Epithelial cell of esophagus (primary cell): ENCODE data around the gene UBE3D.

Source experiments
- DNase-seq: peaks from one replicate; pipeline ENCODE4 v3.0.0; 2010; ENCODE audit warnings: low read depth
- H3K4me3 ChIP-seq: 2 replicates; pipeline ENCODE4 v1.5.1; 2011; ENCODE audit warnings: mild to moderate bottlenecking, low read length, control low read depth
- TF ChIP-seq, protein P1 (sequence below): IDR thresholded peaks from 2 replicates; pipeline ENCODE4 v1.5.1; 2011; ENCODE audit warnings: low read depth, mild to moderate bottlenecking, low read length, control low read depth, inconsistent platforms; ENCODE audit not compliant: insufficient read depth; ENCODE audit errors: missing control alignments

UBE3D gene

DNA sequence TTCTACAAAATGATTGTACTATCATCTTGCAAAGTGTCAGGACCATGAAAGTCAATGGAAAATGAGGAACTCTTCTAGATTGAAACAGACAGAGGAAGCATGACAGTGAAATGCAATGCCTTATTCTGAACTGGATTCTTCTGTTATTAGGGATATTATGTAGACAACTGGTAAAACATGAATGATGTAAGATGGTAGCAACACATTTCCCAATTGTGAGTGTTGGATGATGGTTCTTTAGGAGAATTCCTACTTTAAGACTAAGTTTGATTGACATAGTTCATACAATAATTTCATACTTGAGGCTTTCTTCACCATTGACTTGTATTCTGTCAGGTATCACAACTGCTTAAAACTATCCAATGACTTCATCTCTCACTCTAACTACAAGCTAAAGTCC, 4.5 kb downstream of the UBE3D start:
- DNase-seq, result no peak
- TF ChIP-seq, protein P1, sequence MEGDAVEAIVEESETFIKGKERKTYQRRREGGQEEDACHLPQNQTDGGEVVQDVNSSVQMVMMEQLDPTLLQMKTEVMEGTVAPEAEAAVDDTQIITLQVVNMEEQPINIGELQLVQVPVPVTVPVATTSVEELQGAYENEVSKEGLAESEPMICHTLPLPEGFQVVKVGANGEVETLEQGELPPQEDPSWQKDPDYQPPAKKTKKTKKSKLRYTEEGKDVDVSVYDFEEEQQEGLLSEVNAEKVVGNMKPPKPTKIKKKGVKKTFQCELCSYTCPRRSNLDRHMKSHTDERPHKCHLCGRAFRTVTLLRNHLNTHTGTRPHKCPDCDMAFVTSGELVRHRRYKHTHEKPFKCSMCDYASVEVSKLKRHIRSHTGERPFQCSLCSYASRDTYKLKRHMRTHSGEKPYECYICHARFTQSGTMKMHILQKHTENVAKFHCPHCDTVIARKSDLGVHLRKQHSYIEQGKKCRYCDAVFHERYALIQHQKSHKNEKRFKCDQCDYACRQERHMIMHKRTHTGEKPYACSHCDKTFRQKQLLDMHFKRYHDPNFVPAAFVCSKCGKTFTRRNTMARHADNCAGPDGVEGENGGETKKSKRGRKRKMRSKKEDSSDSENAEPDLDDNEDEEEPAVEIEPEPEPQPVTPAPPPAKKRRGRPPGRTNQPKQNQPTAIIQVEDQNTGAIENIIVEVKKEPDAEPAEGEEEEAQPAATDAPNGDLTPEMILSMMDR, result no peak

GRCh38 chr6:83057705-83058321, 7.8 kb downstream of the UBE3D start:
- TF ChIP-seq, protein P1, result peak; percentile 86
- peak; percentile 66 for DNase-seq
- H3K4me3 ChIP-seq, result no peak overlapping the region

More for the DNA sequence above, 4.5 kb downstream of the UBE3D start:
- no peak overlapping the region for H3K4me3 ChIP-seq

DNA sequence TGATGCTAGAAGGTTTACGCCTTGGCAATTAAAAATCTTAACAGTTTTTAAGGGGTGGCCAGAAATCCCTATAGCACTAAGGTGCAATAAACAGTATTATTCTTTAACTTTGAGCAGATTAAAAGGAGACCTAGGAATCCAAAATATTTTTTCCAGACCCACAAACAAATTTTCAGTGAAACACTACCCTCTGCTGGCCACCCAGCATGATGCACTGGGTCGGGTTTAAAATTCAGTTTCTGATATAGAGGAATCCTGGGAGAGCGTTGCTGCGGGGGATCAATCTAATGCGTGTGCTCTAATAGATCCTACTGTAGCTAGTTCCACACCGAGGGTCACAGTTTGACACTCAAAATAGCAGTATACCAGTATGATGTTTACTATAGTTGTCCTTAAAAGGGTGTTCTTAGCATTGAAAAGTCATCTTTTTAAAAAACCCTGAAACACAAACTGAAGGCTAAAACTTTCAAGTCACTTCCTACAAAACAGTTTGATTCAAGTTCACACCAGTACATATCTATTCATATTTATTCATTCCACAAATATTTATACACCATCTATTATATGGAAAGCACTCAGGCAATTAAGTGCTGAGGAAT, 10.2 kb downstream of the UBE3D start:
- TF ChIP-seq, protein P1, result peak; percentile 85
- peak; percentile 52 for DNase-seq
- no peak overlapping the region for H3K4me3 ChIP-seq

- no peak for DNase-seq
- no peak overlapping the region for H3K4me3 ChIP-seq
- TF ChIP-seq, protein P1, result no peak
Measured at GRCh38 chr6:83053678-83054077, 12.0 kb downstream of the UBE3D start.

GRCh38 chr6:83051377-83052172, 14.1 kb downstream of the UBE3D start:
- no peak overlapping the region for H3K4me3 ChIP-seq
- TF ChIP-seq, protein P1, result no peak
- peak; percentile 26 for DNase-seq

GRCh38 chr6:83047065-83047754, 18.4 kb downstream of the UBE3D start:
- no peak overlapping the region for H3K4me3 ChIP-seq
- TF ChIP-seq, protein P1, result no peak
- DNase-seq, result no peak
